ENCODE measurements around the gene LZTS2.

The LZTS2 gene

GRCh38 chr10:101056365-101057151 is 57.0 kb downstream of the LZTS2 start:
- Histone ChIP-seq H3K4me3 (no peak overlapping the region), H3K9me3 (ENCODE audit: low read depth, low read length) (no peaks in the 10 kb centered on the region), H3K9ac (ENCODE audit: insufficient read length) (no peak overlapping the region), H3K36me3 (ENCODE audit: insufficient read depth, low read length) (no peaks in the 10 kb centered on the region), H3K27ac (no peak overlapping the region)
- no peak for DNase-seq (ENCODE audit: low read depth, low spot score)
- no peak for TF ChIP-seq EZH2 (IDR thresholded peaks at IDR 0.05)
- no peak for TF ChIP-seq POLR2AphosphoS5 (IDR thresholded peaks at IDR 0.05; ENCODE audit: borderline replicate concordance, low read depth, low read length)
- no peak for TF ChIP-seq FOXP2 (optimal IDR thresholded peaks at IDR 0.05; ENCODE audit: control extremely low read depth, extremely low read length, insufficient read depth)
